ENCODE data around the gene GPRIN1. TPM values are rescaled to one million over a fixed set of nuclear protein-coding genes. Genes with fewer than 3 reads are reported as not detected.

Gene GPRIN1
- total RNA-seq, 1 donor from 2014 or later = not detected

GRCh38 chr5:176597417-176598389 is 12.3 kb downstream of the GPRIN1 start:
- Histone ChIP-seq H3K4me1 (peaks cover 0 to 2% of the 10 kb centered on the region in 2 donors), H3K36me3 (no peaks in the 10 kb centered on the region), H3K27ac (no peak overlapping the region), H3K9me3 (no peaks in the 10 kb centered on the region), H3K4me3 (peak overlapping the region in 1 of 2 donors; percentile 58), H3K27me3 (no peaks in the 10 kb centered on the region)
- TF ChIP-seq, protein P1, sequence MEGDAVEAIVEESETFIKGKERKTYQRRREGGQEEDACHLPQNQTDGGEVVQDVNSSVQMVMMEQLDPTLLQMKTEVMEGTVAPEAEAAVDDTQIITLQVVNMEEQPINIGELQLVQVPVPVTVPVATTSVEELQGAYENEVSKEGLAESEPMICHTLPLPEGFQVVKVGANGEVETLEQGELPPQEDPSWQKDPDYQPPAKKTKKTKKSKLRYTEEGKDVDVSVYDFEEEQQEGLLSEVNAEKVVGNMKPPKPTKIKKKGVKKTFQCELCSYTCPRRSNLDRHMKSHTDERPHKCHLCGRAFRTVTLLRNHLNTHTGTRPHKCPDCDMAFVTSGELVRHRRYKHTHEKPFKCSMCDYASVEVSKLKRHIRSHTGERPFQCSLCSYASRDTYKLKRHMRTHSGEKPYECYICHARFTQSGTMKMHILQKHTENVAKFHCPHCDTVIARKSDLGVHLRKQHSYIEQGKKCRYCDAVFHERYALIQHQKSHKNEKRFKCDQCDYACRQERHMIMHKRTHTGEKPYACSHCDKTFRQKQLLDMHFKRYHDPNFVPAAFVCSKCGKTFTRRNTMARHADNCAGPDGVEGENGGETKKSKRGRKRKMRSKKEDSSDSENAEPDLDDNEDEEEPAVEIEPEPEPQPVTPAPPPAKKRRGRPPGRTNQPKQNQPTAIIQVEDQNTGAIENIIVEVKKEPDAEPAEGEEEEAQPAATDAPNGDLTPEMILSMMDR (IDR thresholded peaks at IDR 0.05) = no peak
- DNase-seq (ENCODE audit: low spot score in 2 of 2) = no peak
- intact Hi-C loops (cut with DNase I) = no loop called here

DNA sequence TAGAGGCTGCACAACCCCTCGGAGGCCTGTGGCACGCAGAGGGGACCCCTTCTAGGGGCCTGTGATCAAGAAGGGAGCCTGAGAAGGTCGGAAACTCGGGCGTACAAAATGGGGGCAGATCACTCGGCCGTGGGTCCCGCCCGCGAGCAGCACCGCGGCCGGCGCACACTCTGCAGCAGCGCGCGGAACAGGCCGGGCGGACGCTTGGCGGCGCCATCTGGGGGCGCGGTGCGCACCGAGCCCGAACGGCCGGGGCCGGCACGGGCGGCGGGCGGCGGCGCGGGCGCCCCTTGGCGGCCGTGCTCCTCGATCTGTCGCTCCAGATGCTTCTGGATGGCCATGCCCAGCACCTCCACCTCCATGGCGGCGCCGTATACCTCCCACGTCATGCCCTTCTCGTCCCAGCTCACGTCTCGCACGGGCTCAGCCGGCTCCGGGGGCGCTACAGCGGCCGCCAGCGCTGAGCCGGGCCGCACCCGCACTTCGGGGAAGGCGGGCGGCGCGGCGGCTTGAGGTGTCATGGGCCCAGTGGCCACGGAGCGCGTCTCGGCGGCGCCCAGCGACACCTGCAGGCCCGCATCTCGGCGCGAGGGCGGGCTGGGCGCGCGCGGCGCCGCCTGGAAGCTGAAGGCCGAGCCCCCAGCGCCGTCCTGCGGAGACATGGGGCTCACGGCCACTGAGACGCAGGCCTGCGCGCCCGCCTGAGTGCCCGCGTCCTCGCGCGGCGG is 13.1 kb downstream of the GPRIN1 start:
- Histone ChIP-seq H3K4me3 (peak overlapping the region; percentile 41 to 58), H3K9me3 (no peaks in the 10 kb centered on the region), H3K27me3 (no peaks in the 10 kb centered on the region), H3K27ac (no peak overlapping the region), H3K36me3 (no peaks in the 10 kb centered on the region), H3K4me1 (peaks cover 0 to 2% of the 10 kb centered on the region in 2 donors)
- intact Hi-C loops (cut with DNase I) = no loop called here
- TF ChIP-seq, protein P1 (IDR thresholded peaks at IDR 0.05) = peak in 1 of 3 experiments; percentile 14
- no peak for DNase-seq (ENCODE audit: low spot score in 2 of 2)

GRCh38 chr5:176596069-176596644 is 13.8 kb downstream of the GPRIN1 start:
- TF ChIP-seq, protein P1 (IDR thresholded peaks at IDR 0.05) = no peak
- peak overlapping the region in 1 of 2 donors; percentile 58 for H3K4me3 ChIP-seq

DNA sequence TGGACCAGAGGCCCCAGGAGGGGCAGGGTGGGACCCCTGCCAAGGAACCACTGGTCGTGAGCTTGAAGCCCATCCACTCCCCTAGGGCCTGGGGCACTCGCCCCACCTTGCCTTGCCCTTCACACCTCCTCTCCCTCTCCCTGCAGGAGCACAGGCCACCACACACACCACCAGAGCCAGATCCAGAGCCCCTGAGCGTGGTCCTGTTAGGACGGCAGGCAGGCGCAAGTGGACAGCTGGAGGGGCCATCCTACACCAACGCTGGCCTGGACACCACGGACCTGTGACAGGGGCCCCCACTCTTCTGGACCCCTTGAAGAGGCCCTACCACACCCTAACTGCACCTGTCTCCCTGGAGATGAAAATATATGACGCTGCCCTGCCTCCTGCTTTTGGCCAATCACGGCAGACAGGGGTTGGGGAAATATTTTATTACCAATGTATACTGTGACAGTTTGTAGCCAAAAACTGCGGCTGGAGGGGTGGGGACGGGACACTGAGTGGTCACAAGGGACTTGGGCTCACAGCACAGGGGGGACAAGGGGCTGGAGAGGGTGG is 14.5 kb downstream of the GPRIN1 start:
- Histone ChIP-seq H3K4me3 (no peak overlapping the region), H3K27ac (no peak overlapping the region), H3K9me3 (no peaks in the 10 kb centered on the region), H3K36me3 (no peaks in the 10 kb centered on the region), H3K4me1 (peaks cover 0 to 2% of the 10 kb centered on the region in 2 donors), H3K27me3 (no peaks in the 10 kb centered on the region)
- TF ChIP-seq, protein P1 (IDR thresholded peaks at IDR 0.05) = no peak
- no peak for DNase-seq (ENCODE audit: low spot score in 2 of 2)
- intact Hi-C loops (cut with DNase I) = no loop called here

More at GRCh38 chr5:176596069-176596644, 13.8 kb downstream of the GPRIN1 start:
- no peaks in the 10 kb centered on the region for H3K36me3 ChIP-seq
- no peak overlapping the region for H3K27ac ChIP-seq
- H3K4me1 ChIP-seq = peaks cover 0 to 2% of the 10 kb centered on the region in 2 donors
- intact Hi-C loops (cut with DNase I) = no loop called here
- no peaks in the 10 kb centered on the region for H3K9me3 ChIP-seq
- no peak for DNase-seq (ENCODE audit: low spot score in 2 of 2)
- H3K27me3 ChIP-seq = no peaks in the 10 kb centered on the region

DNA sequence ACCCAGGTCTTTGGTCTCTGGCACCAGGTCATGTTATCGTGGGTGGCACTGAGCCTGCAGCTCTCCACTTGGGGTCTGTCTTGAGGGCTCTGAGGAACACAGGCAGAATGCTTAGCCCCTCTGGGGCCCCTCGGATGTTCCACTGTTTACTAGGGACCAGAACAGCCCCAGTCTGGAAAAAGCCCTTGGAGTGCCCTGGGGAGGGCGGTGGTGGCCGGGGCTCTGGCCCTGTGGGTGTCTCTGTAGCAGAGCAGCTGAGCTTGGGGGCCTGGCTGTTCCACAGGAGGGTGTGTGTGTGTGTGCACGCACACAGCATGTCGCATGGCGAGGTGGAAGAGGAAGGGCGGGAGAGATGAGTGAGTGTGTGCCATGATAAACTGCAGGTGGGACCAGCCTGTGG is 15.4 kb downstream of the GPRIN1 start:
- H3K36me3 ChIP-seq = no peaks in the 10 kb centered on the region
- no peak for DNase-seq (ENCODE audit: low spot score in 2 of 2)
- H3K9me3 ChIP-seq = no peaks in the 10 kb centered on the region
- H3K27me3 ChIP-seq = no peaks in the 10 kb centered on the region
- intact Hi-C loops (cut with DNase I) = no loop called here
- no peak overlapping the region for H3K27ac ChIP-seq
- TF ChIP-seq, protein P1 (IDR thresholded peaks at IDR 0.05) = no peak
- peaks cover 0 to 2% of the 10 kb centered on the region in 2 donors for H3K4me1 ChIP-seq
- no peak overlapping the region for H3K4me3 ChIP-seq
